GM11168 (cell line): ENCODE measurements around the gene CLGN.

ENCODE experiments used
- in situ Hi-C: fragments of 300-500 bp; cut with MboI; formaldehyde crosslinking; loops from one replicate; pipeline ENCODE4 v1.12.0; 2022; ENCODE audit warnings: low sequenced_read_pairs; ENCODE audit not compliant: unreplicated experiment

CLGN gene

DNA sequence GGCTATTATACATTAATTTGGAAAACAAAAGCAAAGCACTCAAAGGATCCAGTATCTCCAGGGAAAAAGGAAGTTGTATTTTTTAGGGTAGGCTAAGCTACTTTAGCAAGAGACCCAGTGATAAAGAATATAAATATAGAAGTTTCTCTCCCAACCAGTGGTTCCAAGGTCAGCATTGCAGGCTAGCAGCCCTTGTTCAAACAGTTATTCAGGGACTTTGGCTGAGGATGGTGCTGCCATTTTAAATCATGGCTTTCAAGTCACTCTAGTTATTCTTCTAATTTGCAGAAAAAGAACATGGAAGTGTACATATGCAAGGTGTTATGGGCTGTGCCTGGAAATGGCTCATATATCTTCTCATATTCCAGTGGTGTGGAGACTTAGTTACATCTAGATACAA lies 44.7 kb downstream of the CLGN start:
- in situ Hi-C loops: no loop called here

GRCh38 chr4:140374130-140374477 lies 53.3 kb downstream of the CLGN start:
- in situ Hi-C loops: loop anchor here (25.0 kb wide), 2 partner anchors 213 to 463 kb away; no protein-coding TSS in a partner anchor

DNA sequence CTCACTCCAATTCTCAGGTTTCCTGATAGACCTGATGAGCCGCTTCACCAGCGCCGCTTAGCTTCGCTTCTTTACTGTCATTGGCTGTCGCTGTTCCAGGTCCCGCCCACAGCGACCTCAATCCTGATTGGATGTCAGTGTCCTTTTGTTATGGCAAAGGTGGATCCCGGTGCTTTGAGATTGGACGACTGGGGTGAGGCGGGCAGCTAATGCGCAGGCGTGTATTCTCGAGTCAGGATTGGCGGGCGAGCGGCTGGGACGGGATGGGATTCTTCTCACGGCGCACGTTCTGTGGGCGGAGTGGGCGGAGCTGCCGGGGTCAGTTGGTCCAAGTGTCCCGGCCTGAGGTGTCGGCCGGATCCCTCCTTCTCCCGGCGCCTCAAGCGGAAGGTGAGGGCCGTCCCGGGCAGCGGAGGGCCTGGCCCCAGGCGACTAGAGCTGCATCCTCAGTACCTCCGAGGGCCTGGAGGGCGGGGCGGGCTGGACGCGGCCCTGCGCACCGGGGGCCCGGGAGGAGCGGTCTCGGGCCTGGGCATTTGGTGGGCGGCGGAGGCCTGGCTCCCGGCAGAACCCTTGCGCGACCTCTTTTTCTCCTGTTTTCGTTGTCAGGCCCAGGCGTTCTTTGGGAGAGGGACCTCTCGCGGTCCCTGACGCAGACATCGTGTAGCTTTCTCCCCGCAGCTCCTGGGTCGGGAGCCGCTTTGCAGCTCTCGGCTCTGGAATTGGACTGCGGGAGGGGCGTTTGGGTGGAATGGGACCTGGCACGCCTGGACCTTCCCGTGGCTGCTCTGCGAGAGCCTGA lies 53.9 kb downstream of the CLGN start, which contains the start of gene SCOC:
Gene SCOC (plus strand): TSS at position 319 of the 802 bp plus-strand sequence. CDS start 5,525 bp downstream, outside the sequence.
- in situ Hi-C loops: loop anchor here (25.0 kb wide), 2 partner anchors 214 to 464 kb away; no protein-coding TSS in a partner anchor

DNA sequence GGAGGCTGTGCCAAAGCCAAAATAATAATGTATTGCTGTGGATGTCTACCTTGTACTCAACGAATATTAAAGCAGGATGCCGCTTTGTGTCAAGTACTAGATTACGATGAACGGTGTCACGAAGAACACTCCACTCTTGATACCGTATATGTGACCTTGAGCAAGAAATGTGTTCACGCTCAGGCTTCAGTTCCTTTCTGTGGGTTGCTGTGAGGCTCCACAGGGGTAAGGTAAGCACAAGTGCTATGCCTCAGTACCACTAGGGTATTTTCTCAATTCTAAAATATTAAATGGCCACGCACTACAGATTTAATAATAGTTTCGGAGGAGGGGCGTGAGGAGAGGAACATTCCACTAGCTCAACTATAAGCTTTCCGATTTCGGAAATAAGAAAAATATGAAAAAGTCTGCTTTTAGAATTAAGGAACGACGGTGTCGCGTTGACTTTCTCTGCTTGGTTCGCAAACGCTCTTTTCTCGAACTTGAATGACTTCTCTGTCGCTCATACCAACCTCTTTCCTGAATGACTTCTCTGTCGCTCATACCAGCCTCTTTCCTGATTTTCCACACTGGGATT lies 54.6 kb downstream of the CLGN start:
- in situ Hi-C loops: loop anchor here (25.0 kb wide), 2 partner anchors 214 to 464 kb away; no protein-coding TSS in a partner anchor

GRCh38 chr4:140368686-140369085 lies 58.8 kb downstream of the CLGN start:
- in situ Hi-C loops: loop anchor here (25.0 kb wide), 2 partner anchors 219 to 469 kb away; no protein-coding TSS in a partner anchor

- in situ Hi-C loops: loop anchor here (25.0 kb wide), 2 partner anchors 220 to 470 kb away; no protein-coding TSS in a partner anchor
These were observed 59.7 kb downstream of the CLGN start for GRCh38 chr4:140367738-140368137.

DNA sequence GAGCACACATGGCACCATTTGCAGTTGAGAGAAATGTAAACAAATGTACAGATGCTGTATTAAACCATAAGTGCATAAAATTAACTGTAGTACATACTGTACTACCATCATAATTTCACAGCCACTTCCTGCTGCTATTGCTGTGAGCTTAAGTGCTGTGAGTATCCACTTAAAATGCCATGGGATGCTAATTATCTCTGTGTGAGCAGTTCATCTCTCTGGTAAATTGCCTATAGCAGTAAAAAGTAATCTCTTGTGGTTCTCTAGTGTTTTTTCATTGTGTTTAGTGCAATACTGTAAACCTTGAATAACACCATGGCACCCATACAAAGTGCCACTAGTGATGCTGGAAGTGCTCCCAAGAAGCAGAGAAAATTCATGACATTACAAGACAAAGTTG lies 63.9 kb downstream of the CLGN start:
- in situ Hi-C loops: loop anchor here (25.0 kb wide), 2 partner anchors 224 to 474 kb away; no protein-coding TSS in a partner anchor

DNA sequence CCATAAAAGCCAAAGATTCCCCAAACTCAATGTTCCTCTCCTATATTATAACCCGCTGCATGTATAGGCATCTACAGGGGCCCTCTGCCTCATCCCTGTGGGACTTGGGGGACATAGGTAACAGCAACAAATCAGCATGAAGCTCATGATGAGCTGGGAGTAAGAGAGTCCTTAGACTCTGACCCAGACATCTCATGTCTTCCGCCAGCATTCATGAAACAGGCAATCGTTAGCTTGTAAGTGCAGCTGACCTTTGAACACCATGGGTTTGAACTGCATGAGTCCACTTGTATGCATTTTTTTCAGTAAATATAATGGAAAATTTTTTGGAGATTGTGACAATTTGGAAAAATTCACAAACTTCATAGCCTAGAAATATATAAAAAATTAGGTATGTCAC lies 64.4 kb downstream of the CLGN start:
- in situ Hi-C loops: loop anchor here (25.0 kb wide), 2 partner anchors 224 to 474 kb away; no protein-coding TSS in a partner anchor

DNA sequence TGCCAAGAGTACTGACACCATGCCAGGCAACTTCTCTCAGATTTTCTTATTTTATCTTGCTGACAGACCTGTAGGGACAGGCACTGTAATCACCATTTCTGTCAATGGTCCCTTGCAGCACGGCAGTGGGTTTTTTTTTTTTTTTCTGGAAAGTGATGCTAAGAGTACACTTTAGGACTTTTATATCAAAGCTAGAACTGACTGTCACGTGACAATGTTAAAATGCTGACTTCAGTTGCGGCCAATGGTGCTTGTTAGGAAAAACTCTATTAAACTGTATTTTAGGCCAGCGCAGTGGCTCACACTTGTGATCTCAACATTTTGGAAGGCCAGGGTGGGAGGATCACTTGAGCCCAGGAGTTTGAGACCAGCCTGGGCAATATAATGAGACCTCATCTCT lies 66.3 kb downstream of the CLGN start:
- in situ Hi-C loops: loop anchor here (25.0 kb wide), 2 partner anchors 226 to 476 kb away; no protein-coding TSS in a partner anchor

DNA sequence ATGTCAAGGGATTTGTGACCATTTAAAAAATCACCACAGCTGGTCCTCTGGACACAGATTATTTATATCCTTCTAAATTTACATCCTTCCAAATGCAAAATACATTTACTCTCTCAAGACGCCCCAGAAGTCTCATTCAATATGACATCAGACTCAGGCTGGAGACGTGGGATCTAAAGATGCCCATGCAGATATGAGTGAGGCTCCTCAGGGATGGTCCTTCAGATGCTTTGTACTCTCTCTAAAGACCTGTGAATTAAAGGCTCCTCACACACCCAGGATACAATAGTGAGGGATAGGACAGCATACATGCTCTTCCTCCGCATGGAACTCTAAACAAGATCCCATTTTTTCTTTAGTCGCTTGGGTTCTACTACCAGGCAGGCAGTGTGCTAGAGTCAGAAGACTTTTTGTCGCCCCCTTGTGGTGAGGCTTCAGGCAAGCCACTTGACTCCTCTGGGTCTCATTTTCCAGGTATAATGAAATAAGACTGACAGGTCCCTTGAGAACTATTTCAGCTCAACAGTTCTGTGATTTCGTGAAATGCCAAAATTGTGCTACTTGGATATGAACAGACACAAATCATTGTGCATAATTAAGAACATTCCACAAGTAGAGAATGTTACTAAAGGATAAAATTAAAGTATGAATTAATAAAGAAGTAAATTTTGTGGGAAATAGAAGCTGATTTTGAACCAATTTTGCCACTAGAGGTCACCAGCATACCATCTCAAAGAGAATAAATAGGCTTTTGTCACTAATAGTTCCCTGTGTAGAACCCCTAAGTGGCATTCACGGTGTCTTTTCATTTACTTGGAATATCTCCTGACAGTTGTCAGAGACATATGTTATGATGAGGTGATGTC lies 67.7 kb downstream of the CLGN start:
- in situ Hi-C loops: loop anchor here (25.0 kb wide), 2 partner anchors 228 to 478 kb away; no protein-coding TSS in a partner anchor

DNA sequence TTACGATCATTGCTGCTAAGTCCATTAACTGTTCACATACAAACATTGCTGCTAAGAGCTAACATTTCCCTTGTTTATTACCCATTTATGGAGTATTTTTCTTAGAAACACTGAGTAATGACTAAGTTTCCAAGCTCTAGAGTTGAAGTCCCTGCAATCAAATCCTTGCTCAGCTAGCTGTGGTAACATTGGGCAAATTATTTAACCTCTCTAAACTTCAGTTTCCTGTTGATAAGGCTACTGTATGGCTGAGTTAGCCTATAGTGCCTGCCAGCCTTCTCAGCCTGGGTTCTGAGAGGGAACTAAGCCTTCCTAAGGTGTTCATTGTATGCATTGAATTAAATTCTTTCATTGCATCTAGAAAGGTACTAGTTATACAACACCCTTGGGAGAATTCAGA lies 69.2 kb downstream of the CLGN start:
- in situ Hi-C loops: loop anchor here (25.0 kb wide), 2 partner anchors 229 to 479 kb away; no protein-coding TSS in a partner anchor

- in situ Hi-C loops: loop anchor here (25.0 kb wide), 2 partner anchors 229 to 479 kb away; no protein-coding TSS in a partner anchor
These were observed 69.6 kb downstream of the CLGN start for GRCh38 chr4:140357868-140358267.

GRCh38 chr4:140355288-140355687 lies 72.2 kb downstream of the CLGN start:
- in situ Hi-C loops: loop anchor here (25.0 kb wide), 2 partner anchors 232 to 482 kb away; no protein-coding TSS in a partner anchor

- in situ Hi-C loops: loop anchor here (25.0 kb wide), 2 partner anchors 234 to 484 kb away; no protein-coding TSS in a partner anchor
These were observed 73.7 kb downstream of the CLGN start for GRCh38 chr4:140353786-140354185.

DNA sequence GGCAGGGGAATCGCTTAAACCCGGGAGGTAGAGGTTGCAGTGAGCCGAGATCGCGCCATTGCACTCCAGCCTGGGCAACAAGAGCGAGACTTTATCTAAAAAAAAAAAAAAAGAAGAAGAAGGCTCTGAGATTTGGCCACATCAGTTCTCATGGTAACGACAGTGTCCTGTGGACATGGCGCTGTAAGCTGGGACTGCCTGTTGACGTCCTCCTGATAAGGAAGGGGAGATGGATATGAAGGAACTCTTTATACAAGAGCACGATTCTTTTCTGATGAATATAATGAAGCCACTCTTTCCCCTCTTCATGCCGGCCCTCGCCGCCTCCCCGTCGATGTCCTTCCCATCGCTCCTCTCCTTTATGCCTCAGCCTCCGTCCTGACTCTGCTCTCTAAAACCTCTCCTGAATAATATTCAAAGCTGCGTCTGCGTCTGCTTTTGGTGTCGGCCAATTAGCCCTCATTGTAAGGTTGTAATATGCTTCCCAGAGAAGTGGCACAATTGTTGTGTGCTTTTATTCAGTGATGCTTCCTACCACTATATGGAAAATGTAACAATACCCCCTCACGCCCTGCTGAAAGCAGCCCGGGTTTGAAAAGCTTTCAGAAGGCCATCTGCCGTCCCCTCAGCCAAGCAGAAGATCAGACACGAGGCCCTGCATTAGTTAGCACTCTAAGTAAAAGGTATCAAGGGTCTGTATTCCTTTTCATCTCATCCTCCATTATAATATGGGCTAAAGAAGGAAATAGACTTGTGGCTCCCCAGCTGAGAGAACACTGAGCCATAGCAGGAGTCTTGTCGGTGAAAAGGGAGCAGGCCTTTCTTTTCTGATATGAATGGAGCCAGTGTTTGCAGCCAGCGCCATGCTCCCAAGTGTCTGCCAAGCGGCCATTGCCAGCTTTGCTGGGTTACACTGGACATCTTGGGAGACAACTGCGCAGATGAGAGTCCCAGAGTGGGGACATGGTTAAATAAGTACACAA lies 76.1 kb downstream of the CLGN start:
- in situ Hi-C loops: loop anchor here (25.0 kb wide), 2 partner anchors 236 to 486 kb away; no protein-coding TSS in a partner anchor

DNA sequence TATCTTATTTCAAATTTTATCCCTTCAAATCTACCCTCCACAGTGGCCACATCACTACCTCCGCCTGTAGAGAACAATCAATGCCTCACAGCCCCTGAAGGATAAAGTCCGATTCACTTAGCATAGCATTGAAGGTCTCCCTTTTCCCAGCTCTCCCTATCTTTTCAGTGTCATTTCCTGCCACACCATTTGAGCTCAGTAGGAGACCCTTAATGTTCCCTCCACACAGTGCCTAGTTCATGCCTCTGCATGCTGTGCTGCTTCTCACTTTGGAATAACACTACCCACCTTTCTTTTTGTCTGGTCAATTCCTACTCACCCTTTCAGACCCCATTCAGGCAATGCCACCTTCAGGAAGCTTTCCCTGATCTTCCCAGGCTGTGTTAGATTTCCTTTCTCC lies 77.6 kb downstream of the CLGN start:
- in situ Hi-C loops: loop anchor here (25.0 kb wide), 2 partner anchors 237 to 487 kb away; no protein-coding TSS in a partner anchor

GRCh38 chr4:140346136-140346535 lies 81.3 kb downstream of the CLGN start:
- in situ Hi-C loops: no loop called here

DNA sequence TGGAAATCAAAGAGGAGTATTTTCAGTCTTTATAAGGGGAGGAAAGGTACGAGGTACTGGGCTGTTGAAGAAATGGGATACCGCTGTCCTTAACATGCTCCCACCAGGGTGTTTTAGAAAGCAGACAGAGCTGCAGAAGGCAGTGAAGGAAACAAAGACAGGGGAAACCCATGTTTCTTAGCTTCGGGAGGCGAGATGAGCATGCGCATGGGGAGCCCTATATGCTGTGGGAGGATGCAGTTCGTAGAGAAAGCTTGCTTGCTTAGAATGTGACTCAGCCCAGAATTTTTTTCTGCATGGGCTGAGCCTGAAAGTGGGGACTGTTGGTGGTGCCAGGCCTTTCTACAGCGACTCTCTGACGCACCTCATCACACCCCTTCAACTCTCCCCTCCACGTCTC lies 82.8 kb downstream of the CLGN start:
- in situ Hi-C loops: no loop called here

DNA sequence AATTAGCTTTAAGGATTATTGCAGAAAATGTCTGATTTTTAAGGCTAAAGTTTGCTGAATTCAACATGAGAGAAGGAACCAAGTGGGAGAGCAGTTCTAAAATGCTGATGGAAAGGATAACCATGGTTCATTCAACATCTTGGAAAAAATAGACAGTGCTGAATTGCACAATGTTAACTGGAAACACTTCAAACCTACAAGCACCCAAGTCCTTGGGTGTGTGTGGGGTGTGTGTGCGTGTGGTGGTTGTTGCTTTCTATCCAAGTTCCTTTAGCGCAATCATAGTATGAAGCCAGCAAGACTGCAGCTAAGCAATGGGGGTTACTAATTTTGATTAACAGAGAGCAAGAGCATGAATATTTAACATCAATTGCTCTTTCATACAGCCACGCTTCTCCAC lies 83.3 kb downstream of the CLGN start:
- in situ Hi-C loops: no loop called here
